ENCODE data around the gene DLG2.

The DLG2 gene

GRCh38 chr11:85603220-85603619 is 23.9 kb downstream of the DLG2 start:
- no peak for TF ChIP-seq CTCF (IDR thresholded peaks at IDR 0.05; ENCODE audit: low read depth, low read length)
- DNase-seq (ENCODE audit: low read depth in 2 of 2) = no peak
- H3K4me3 ChIP-seq (replicated peaks in 1 of 2; ENCODE audit: low read depth in 2 of 2, low read length in 2 of 2) = no peak overlapping the region

GRCh38 chr11:85602526-85603213 is 24.5 kb downstream of the DLG2 start:
- TF ChIP-seq CTCF (IDR thresholded peaks at IDR 0.05; ENCODE audit: low read depth, low read length) = no peak
- peak; percentile 13 to 16 for DNase-seq (ENCODE audit: low read depth in 2 of 2)
- H3K4me3 ChIP-seq (replicated peaks in 1 of 2; ENCODE audit: low read depth in 2 of 2, low read length in 2 of 2) = no peak overlapping the region

- no peak overlapping the region for H3K4me3 ChIP-seq (replicated peaks in 1 of 2; ENCODE audit: low read depth in 2 of 2, low read length in 2 of 2)
- no peak for DNase-seq (ENCODE audit: low read depth in 2 of 2)
- no peak for TF ChIP-seq CTCF (IDR thresholded peaks at IDR 0.05; ENCODE audit: low read depth, low read length)
These were observed 28.1 kb downstream of the DLG2 start for GRCh38 chr11:85599083-85599482.

DNA sequence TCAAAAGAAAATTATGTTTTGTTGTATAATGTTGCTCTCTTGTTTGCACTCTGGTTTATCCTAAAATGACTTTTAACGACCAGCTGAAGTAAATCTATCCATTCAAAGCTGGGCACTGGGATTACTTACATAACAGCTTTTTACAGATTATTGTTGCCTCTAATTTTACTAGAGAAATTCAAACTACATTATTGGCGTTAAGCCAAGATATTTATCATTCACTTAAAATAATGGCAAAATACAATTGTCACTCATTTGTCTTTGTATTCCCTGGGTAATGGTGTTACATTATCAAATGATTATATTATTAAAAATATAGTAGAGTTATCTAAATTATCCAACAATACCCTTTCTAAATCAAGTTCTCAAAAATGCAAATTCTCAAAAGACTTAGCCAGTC is 30.3 kb downstream of the DLG2 start:
- no peak for TF ChIP-seq CTCF (IDR thresholded peaks at IDR 0.05; ENCODE audit: low read depth, low read length)
- DNase-seq (ENCODE audit: low read depth in 2 of 2) = no peak
- H3K4me3 ChIP-seq (replicated peaks in 1 of 2; ENCODE audit: low read depth in 2 of 2, low read length in 2 of 2) = no peak overlapping the region

DNA sequence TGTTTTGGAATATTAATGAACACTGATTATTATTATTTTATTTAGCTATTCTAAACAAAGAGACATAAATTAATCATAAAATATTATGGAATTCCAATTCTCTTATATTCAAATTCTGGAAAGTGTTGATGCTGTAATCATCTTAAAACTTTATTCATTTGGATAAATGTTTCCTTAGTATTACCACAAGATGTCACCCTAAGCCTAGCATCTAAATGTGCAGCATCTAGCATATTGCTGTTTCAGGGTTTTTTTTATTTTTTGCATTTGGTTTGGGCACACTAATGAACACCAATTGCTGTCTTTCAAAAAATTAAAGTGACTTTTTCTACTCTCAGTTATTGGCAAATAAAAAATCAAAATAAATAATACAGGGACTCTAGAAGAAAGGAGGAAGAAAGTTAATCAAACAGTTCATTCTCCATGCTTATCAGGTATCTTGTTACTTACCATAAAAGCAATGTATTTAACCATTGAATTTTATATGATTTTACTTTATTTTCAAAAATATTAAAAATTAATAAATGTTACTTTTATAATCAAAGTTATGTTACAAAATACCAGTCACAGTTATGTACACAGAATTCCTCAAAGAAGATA is 31.8 kb downstream of the DLG2 start:
- peak; percentile 71 to 73 for DNase-seq (ENCODE audit: low read depth in 2 of 2)
- peak; percentile 49 for TF ChIP-seq CTCF (IDR thresholded peaks at IDR 0.05; ENCODE audit: low read depth, low read length)
- no peak overlapping the region for H3K4me3 ChIP-seq (replicated peaks in 1 of 2; ENCODE audit: low read depth in 2 of 2, low read length in 2 of 2)

- no peak for TF ChIP-seq CTCF (IDR thresholded peaks at IDR 0.05; ENCODE audit: low read depth, low read length)
- no peak overlapping the region for H3K4me3 ChIP-seq (replicated peaks in 1 of 2; ENCODE audit: low read depth in 2 of 2, low read length in 2 of 2)
- DNase-seq (ENCODE audit: low read depth in 2 of 2) = peak; percentile 36 to 66
These were observed 36.2 kb downstream of the DLG2 start for GRCh38 chr11:85590848-85591483.
